ENCODE data around the gene RNF175. TPM values are rescaled to one million over a fixed set of nuclear protein-coding genes. Genes with fewer than 3 reads are reported as not detected.

RNF175 gene
- total RNA-seq, 4 donors from 2014 or later: 0.96 TPM; not detected in 3

DNA sequence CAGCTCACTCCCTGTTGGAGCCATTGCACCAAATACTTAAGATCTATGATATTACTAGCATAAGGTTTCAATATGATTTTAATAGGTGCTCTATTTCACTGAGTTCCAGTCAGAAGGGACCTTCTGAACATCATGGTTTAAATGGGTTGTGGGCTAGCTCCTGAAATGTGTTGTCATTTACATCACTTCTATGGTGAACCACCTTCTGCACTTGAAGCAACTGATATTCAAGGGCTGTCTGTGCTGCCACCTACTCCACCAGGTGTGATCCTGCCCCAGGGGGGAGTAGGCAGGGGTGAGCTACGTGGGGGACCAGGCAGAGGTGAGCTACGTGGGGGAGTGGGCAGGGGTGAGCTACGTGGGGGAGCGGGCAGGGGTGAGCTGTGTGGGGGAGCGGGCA, 35.2 kb downstream of the RNF175 start:
- DNase-seq: no peak
- H3K27ac ChIP-seq: no peak overlapping the region
- in situ Hi-C loops (cut with MboI; ENCODE audit: low pct_ligation_motif_present in 1 of 4, low pct_unique_long_range_greater_than_20kb in 1 of 4, low sequenced_read_pairs in 3 of 4): no loop called here
- H3K36me3 ChIP-seq: no peaks in the 10 kb centered on the region
- TF ChIP-seq POLR2AphosphoS5 (IDR thresholded peaks at IDR 0.05) (no peak), POLR2A (IDR thresholded peaks at IDR 0.05) (no peak), EP300 (IDR thresholded peaks at IDR 0.05; ENCODE audit: low read depth) (no peak)
- TF ChIP-seq, protein P1, sequence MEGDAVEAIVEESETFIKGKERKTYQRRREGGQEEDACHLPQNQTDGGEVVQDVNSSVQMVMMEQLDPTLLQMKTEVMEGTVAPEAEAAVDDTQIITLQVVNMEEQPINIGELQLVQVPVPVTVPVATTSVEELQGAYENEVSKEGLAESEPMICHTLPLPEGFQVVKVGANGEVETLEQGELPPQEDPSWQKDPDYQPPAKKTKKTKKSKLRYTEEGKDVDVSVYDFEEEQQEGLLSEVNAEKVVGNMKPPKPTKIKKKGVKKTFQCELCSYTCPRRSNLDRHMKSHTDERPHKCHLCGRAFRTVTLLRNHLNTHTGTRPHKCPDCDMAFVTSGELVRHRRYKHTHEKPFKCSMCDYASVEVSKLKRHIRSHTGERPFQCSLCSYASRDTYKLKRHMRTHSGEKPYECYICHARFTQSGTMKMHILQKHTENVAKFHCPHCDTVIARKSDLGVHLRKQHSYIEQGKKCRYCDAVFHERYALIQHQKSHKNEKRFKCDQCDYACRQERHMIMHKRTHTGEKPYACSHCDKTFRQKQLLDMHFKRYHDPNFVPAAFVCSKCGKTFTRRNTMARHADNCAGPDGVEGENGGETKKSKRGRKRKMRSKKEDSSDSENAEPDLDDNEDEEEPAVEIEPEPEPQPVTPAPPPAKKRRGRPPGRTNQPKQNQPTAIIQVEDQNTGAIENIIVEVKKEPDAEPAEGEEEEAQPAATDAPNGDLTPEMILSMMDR (IDR thresholded peaks at IDR 0.05): no peak
- H3K9me3 ChIP-seq: no peaks in the 10 kb centered on the region
- no peaks in the 10 kb centered on the region for H3K27me3 ChIP-seq
- no peak overlapping the region for H3K4me3 ChIP-seq
- intact Hi-C loops (cut with DNase I; ENCODE audit: low total_unique reads): no loop called here
- 96% methylated on average over 3 of the region's 5 CpGs; no CpG with 5 or more reads in 1 of the 2 donors for WGBS, 2 donors (ENCODE audit: low coverage in 1 of 2)
- no peaks in the 10 kb centered on the region for H3K4me1 ChIP-seq

DNA sequence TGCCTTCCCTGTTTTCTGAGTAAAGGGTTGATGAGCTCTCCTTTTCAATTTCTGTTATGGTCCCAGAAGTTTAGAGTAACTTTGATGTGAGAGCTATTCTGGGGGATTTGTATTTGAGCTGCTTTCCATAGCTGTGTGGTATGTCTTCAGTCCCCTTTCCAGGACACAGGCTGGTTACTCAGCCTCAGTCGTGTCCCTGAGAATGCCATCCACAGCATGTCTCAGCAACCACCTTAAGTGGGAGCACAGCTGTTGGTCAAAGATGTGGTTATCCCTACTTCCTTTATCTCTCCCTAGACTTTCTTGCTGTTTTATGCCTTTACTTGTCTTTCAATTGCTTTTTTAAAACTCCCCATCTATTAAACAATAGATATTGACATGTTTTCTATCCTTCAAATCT, 37.8 kb downstream of the RNF175 start:
- Histone ChIP-seq H3K9me3 (no peaks in the 10 kb centered on the region), H3K4me3 (no peak overlapping the region), H3K4me1 (no peaks in the 10 kb centered on the region), H3K36me3 (no peaks in the 10 kb centered on the region), H3K27me3 (no peaks in the 10 kb centered on the region), H3K27ac (no peak overlapping the region)
- 81% methylated on average over 1 of the region's 1 CpG; no CpG with 5 or more reads in 1 of the 2 donors for WGBS, 2 donors (ENCODE audit: low coverage in 1 of 2)
- TF ChIP-seq, protein P1 (IDR thresholded peaks at IDR 0.05): no peak
- TF ChIP-seq POLR2A (IDR thresholded peaks at IDR 0.05) (no peak), POLR2AphosphoS5 (IDR thresholded peaks at IDR 0.05) (no peak), EP300 (IDR thresholded peaks at IDR 0.05; ENCODE audit: low read depth) (no peak)
- in situ Hi-C loops (cut with MboI; ENCODE audit: low pct_ligation_motif_present in 1 of 4, low pct_unique_long_range_greater_than_20kb in 1 of 4, low sequenced_read_pairs in 3 of 4): no loop called here
- intact Hi-C loops (cut with DNase I; ENCODE audit: low total_unique reads): no loop called here
- DNase-seq: no peak

DNA sequence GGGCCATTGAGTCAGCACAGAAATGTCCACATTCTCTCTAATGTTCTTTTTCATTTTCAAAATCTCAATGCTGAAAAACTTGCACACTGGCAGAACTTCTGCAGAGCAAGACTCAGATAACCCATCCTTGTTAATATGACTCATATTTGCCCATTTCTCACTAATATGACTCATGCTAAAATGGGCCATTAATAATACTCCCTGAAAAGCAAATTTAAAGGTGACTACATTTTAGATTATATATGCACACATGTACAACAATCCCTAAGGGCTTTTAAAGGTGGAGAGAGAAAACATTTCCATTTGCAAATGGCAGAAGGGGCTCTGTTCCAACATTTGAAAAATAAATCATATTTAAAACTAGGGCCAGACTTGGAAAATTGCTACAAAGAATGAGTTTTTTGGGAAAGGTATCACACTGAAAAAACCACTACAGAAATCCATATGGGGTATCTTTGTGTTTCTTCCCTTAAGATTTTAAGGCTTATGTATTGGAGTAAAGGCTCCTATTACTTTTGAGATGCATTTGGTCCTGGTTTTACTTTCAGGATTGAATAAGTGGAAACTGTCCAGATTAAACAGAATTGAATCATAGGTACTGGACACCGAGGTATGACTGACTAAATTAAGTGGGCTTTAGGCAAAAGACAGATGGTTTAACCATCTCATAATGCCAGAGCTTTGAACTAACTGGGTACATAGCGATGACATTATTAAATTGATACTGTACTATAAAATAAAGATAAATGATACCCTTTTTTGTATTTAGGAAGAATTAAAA, 45.8 kb downstream of the RNF175 start:
- no peak for DNase-seq
- Histone ChIP-seq H3K27me3 (no peaks in the 10 kb centered on the region), H3K4me1 (no peaks in the 10 kb centered on the region), H3K4me3 (no peak overlapping the region), H3K36me3 (no peaks in the 10 kb centered on the region), H3K27ac (no peak overlapping the region), H3K9me3 (no peaks in the 10 kb centered on the region)
- intact Hi-C loops (cut with DNase I; ENCODE audit: low total_unique reads) (no loop called here), in situ Hi-C loops (cut with MboI; ENCODE audit: low pct_ligation_motif_present in 1 of 4, low pct_unique_long_range_greater_than_20kb in 1 of 4, low sequenced_read_pairs in 3 of 4) (no loop called here)
- WGBS, 2 donors (ENCODE audit: low coverage in 1 of 2): 65 to 74% methylated on average over 2 of the region's 2 CpGs
- no peak for TF ChIP-seq EP300 (IDR thresholded peaks at IDR 0.05; ENCODE audit: low read depth)
- no peak for TF ChIP-seq POLR2A (IDR thresholded peaks at IDR 0.05)
- TF ChIP-seq POLR2AphosphoS5 (IDR thresholded peaks at IDR 0.05): no peak
- TF ChIP-seq, protein P1 (IDR thresholded peaks at IDR 0.05): no peak

DNA sequence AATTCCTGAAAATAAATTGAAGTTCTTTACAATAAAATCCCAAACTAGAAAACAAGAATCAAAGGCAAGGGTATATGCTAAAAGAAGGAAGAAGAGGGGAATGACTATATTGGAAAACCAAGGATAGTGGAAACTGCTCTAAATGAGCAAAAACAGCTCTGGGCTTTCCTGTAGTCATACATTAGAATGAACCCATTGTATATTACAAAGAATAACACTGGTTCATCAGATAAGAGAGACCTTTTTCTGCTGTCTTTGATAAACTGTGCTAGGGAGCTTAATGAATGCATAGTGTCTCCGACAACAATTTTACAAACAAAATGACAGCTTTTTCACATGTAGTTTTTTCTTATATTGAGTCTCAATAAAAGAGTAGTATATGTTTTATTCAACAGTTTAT, 49.1 kb downstream of the RNF175 start:
- no peak overlapping the region for H3K4me3 ChIP-seq
- WGBS, 2 donors (ENCODE audit: low coverage in 1 of 2): 82 to 91% methylated on average over 1 of the region's 1 CpG
- no peaks in the 10 kb centered on the region for H3K4me1 ChIP-seq
- H3K27ac ChIP-seq: no peak overlapping the region
- no peaks in the 10 kb centered on the region for H3K27me3 ChIP-seq
- in situ Hi-C loops (cut with MboI; ENCODE audit: low pct_ligation_motif_present in 1 of 4, low pct_unique_long_range_greater_than_20kb in 1 of 4, low sequenced_read_pairs in 3 of 4) (no loop called here), intact Hi-C loops (cut with DNase I; ENCODE audit: low total_unique reads) (no loop called here)
- H3K9me3 ChIP-seq: no peaks in the 10 kb centered on the region
- TF ChIP-seq EP300 (IDR thresholded peaks at IDR 0.05; ENCODE audit: low read depth): no peak
- no peak for TF ChIP-seq POLR2AphosphoS5 (IDR thresholded peaks at IDR 0.05)
- TF ChIP-seq, protein P1 (IDR thresholded peaks at IDR 0.05): no peak
- no peak for TF ChIP-seq POLR2A (IDR thresholded peaks at IDR 0.05)
- no peaks in the 10 kb centered on the region for H3K36me3 ChIP-seq
- DNase-seq: no peak

Data from transverse colon (tissue), 4 donors.